Calu3 (cell line): ENCODE data around the gene ADAMTS17. TPM values are rescaled to one million over a fixed set of nuclear protein-coding genes. Genes with fewer than 3 reads are reported as not detected.

Experiments used
- BruUV-seq: library from RNA; stranded (reverse); fragments of 400-500 nt; replicated peaks from 2 replicates; lab custom pipeline; 2021; lab: Mats Ljungman, UMichigan
- CTCF ChIA-PET: fragments of 300-600 bp; sonication (Branson Sonifier 250); formaldehyde crosslinking; loops from one replicate; lab custom pipeline; 2022; ENCODE audit warnings: antibody characterized with exemption; lab: Charles Lee
- DNase-seq: peaks from one replicate; pipeline ENCODE4 v3.0.0; 2022
- H3K27ac Mint-ChIP-seq: one replicate; pipeline ENCODE4 v1.8.0; 2022; ENCODE audit warnings: mixed read lengths; ENCODE audit not compliant: unreplicated experiment
- H3K27me3 Mint-ChIP-seq: one replicate; pipeline ENCODE4 v1.8.0; 2022; ENCODE audit warnings: mixed read lengths; ENCODE audit not compliant: unreplicated experiment
- H3K36me3 Mint-ChIP-seq: one replicate; pipeline ENCODE4 v1.8.0; 2022; ENCODE audit warnings: mild to moderate bottlenecking, moderate library complexity, mixed read lengths; ENCODE audit not compliant: insufficient read depth, unreplicated experiment
- H3K4me1 Mint-ChIP-seq: one replicate; pipeline ENCODE4 v1.8.0; 2022; ENCODE audit warnings: mild to moderate bottlenecking, low read depth, mixed read lengths; ENCODE audit not compliant: unreplicated experiment
- H3K4me3 Mint-ChIP-seq: one replicate; pipeline ENCODE4 v1.8.0; 2022; ENCODE audit warnings: mild to moderate bottlenecking, low read depth, moderate library complexity, mixed read lengths; ENCODE audit not compliant: unreplicated experiment
- H3K9me3 Mint-ChIP-seq: one replicate; pipeline ENCODE4 v1.8.0; 2022; ENCODE audit warnings: low read depth, mixed read lengths; ENCODE audit not compliant: unreplicated experiment
- CTCF ChIP-seq: fragments of 200-600 bp; IDR thresholded peaks from one replicate; pipeline ENCODE4 v1.8.0; 2022; ENCODE audit warnings: antibody characterized with exemption; ENCODE audit not compliant: unreplicated experiment
- intact Hi-C: fragments of 100-400 bp; cut with micrococcal nuclease; formaldehyde crosslinking; loops from one replicate; pipeline ENCODE4 v1.10.0; 2022; ENCODE audit not compliant: unreplicated experiment
- total RNA-seq: library from RNA; stranded (reverse); gene quantifications from 2 replicates; pipeline ENCODE4 v1.2.3, GENCODE V29; 2022

The ADAMTS17 gene
- total RNA-seq, 1 experiment from 2014 or later = 3.5 TPM

- Mint-ChIP-seq H3K4me3 (no peak overlapping the region), H3K4me1 (no peaks in the 10 kb centered on the region), H3K27ac (no peak overlapping the region), H3K36me3 (no peaks in the 10 kb centered on the region), H3K27me3 (no peaks in the 10 kb centered on the region), H3K9me3 (peaks cover 3% of the 10 kb centered on the region)
- intact Hi-C loops = no loop called here
- TF ChIP-seq CTCF = no peak
- CTCF ChIA-PET = no interaction called here
- BruUV-seq = no TSS peak
- no peak for DNase-seq
Observed at GRCh38 chr15:100261302-100262240, 80.2 kb downstream of the ADAMTS17 start.

DNA sequence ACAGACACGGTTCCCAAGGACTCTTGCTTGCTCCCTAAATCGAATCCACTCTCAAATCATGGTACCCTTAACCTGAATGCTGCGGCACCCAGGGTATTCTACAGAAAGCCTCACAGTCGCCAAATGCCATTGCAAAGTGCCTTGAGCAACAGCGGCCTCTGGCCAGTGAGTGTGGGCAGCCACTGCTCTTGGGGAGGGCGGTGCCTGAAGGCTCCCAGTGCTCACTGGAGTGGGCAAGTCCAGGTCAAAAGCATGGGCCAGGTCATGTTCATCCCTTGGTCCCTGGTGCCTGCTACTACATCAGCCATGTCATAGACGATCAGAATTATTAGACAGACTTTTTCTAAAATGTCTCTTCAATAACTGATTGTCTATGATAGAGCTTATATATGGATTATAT is 82.5 kb downstream of the ADAMTS17 start:
- intact Hi-C loops = no loop called here

DNA sequence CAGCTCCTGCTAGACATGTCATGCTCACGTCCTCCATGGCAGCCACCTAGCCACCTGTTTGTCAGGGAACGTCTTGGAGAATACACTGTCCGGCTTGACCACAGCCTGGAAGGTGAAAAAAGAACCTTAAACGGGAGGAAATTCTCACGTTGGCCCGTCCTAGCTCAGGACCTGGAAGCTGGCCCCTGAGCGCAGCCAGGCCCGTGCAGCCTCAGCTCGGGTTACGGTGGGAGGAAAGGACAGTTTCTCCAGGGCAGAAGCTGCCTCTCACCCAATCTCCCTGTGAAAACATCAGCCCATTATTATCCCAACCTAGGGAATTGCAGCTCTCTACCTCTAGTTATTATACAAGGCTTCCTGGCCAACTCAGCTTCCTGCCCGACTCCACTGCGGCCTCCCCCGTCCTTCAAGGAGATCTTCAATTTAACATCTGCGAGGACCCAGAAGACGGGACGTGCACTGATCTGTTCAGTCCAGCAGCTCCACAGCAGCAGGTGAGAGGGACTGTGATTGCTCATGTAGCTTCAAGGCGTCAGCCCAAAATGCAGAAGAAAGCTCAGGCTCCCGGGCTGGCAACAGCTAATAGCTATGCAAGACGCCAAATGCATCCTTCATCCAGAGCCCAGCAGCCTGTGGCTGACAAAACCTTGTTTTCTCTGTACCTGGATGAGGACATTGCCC is 84.7 kb downstream of the ADAMTS17 start:
- Mint-ChIP-seq H3K27me3 (no peaks in the 10 kb centered on the region), H3K9me3 (peaks cover 3% of the 10 kb centered on the region), H3K4me1 (no peaks in the 10 kb centered on the region), H3K4me3 (no peak overlapping the region), H3K36me3 (no peaks in the 10 kb centered on the region), H3K27ac (no peak overlapping the region)
- no peak for DNase-seq
- CTCF ChIA-PET = no interaction called here
- no TSS peak for BruUV-seq
- intact Hi-C loops = no loop called here
- TF ChIP-seq CTCF = no peak

More for the DNA sequence above, 82.5 kb downstream of the ADAMTS17 start:
- Mint-ChIP-seq H3K4me1 (no peaks in the 10 kb centered on the region), H3K36me3 (no peaks in the 10 kb centered on the region), H3K27me3 (no peaks in the 10 kb centered on the region), H3K27ac (no peak overlapping the region), H3K4me3 (no peak overlapping the region), H3K9me3 (peaks cover 3% of the 10 kb centered on the region)
- CTCF ChIA-PET = no interaction called here
- no TSS peak for BruUV-seq
- no peak for DNase-seq
- no peak for TF ChIP-seq CTCF

- CTCF ChIA-PET = no interaction called here
- BruUV-seq = no TSS peak
- peaks cover 3% of the 10 kb centered on the region for H3K9me3 Mint-ChIP-seq
- intact Hi-C loops = no loop called here
- no peaks in the 10 kb centered on the region for H3K36me3 Mint-ChIP-seq
- DNase-seq = no peak
- no peaks in the 10 kb centered on the region for H3K27me3 Mint-ChIP-seq
- no peak overlapping the region for H3K4me3 Mint-ChIP-seq
- no peaks in the 10 kb centered on the region for H3K4me1 Mint-ChIP-seq
- no peak for TF ChIP-seq CTCF
- no peak overlapping the region for H3K27ac Mint-ChIP-seq
Observed at GRCh38 chr15:100256101-100256969, 85.4 kb downstream of the ADAMTS17 start.
